Middle frontal gyrus (tissue), 1 donor: ENCODE data around the gene ABCD1.
"Not testable (repeated sequence)": the region's sequence is repeated elsewhere in the genome, so short reads cannot be mapped to it uniquely, and the experiment has no call there.

Source experiments
- DNase-seq: peaks from one replicate; pipeline ENCODE4 v3.0.0-alpha.2; 2015; ENCODE audit warnings: low spot score; ENCODE audit errors: extremely low spot score

ABCD1 gene

GRCh38 chrX:153694256-153694655 is 30.4 kb upstream of the ABCD1 start:
- not testable (repeated sequence) for DNase-seq

DNA sequence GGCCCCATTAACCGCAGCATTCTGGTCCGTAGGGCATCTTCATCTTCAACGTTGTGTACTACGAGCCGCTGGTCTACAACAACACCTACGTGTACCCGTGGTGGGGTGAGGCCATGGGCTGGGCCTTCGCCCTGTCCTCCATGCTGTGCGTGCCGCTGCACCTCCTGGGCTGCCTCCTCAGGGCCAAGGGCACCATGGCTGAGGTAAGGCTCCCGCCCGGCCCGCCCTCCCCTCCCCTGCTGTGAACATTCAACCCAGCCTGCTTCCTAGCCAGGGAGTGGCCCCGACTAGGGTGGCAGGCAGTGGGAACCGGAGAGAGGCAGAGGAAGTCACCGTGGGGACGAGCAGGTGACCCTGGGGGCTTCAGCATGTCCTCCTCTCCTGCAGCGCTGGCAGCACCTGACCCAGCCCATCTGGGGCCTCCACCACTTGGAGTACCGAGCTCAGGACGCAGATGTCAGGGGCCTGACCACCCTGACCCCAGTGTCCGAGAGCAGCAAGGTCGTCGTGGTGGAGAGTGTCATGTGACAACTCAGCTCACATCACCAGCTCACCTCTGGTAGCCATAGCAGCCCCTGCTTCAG is 29.9 kb upstream of the ABCD1 start:
- no peak for DNase-seq

DNA sequence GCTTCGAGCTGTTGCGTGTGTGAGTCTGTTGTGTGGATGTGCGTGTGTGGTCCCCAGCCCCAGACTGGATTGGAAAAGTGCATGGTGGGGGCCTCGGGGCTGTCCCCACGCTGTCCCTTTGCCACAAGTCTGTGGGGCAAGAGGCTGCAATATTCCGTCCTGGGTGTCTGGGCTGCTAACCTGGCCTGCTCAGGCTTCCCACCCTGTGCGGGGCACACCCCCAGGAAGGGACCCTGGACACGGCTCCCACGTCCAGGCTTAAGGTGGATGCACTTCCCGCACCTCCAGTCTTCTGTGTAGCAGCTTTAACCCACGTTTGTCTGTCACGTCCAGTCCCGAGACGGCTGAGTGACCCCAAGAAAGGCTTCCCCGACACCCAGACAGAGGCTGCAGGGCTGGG is 28.6 kb upstream of the ABCD1 start:
- no peak for DNase-seq

GRCh38 chrX:153696538-153696937 is 28.1 kb upstream of the ABCD1 start:
- DNase-seq: not testable (repeated sequence)

DNA sequence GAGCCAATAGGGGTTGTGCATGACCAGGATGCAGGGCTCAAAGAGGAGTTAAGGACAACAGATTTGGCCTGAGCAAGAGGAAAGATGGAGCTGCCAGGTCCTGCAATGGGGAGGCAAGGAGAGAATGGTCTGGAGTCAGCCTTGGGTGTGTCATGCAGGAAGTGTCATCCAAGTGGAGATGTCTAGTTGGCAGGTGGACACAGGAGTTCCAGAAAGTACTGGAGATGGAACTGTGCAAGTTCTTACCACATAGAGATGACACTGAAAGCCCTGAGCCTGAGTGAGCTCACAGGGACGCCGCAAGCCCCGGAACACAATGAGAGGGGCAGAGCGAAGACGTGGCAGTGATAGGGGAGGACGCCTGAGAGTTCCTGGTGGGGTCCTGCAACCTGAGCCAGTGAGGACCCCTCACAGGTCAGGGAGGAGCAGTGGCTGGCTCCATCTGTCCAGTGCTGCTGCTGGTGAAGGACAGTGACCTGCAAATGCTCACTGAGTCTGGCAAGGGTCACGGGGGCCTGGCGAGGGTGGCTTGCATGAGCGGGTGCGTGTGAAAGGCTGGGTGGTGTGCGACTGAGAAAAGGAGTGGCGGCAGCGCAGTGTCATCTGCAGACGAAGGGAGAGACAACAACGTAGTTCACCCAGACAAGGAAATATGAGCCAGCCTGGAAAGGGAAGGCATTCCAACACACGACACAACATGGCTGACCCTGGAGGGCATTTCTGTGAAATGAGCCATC is 27.5 kb upstream of the ABCD1 start:
- not testable (repeated sequence) for DNase-seq

GRCh38 chrX:153697924-153698865 is 26.5 kb upstream of the ABCD1 start:
- no peak for DNase-seq

DNA sequence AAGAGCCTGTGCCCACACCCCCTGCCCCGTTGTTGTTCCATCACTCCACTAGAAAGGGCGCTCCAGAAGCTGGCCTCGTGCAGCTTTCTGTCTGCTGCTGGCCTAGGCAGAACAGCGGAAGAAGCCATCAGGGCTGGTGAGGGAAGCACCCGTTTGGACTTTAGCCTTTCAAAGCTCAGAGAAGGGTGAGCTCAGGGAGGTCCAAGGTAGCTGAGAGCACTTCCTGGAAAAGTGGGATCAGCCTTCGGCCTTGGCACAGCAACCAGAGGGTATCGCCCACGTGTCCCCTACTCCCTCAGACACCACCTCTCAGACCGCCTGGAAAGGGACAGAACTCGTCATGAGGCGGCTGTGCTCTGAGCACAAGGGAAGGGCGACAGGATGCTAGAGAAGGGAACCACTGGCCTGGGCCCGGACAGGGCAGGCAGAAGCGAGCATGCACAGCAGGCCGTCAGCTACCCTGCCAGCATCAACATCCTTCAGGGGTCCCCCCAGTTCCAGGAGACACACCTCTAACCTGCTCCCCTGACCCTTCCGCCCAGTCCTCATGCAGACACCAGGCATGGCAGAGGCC is 25.4 kb upstream of the ABCD1 start:
- DNase-seq: not testable (repeated sequence)

DNA sequence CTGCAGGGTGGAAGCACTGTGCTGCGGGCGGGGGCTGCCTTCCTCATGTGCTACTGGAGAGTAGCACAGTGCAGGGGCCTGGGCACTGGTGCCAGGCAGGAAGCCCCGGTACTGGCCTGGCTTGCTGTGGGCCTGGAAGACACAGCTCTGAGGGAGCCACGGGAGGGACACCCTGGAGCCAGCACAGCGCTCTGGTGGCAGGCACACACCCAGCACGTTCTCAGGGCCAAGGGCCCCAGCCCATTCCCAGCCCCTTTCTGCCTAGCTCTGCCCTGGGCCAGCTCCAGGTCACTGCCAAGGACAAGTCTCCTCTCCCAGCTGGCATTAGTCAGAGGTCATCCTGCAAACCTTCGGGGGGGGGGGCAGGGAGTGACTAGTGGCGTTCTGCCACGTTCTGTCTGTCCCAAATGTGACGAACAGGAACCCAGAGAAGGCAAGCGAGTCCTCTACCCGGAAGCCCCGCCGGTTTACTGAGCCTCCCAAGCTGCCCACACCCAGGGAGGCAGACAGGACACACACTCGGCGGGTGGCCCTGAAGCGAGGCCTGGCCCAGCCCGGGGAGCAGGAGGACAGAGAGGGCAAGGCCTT is 24.8 kb upstream of the ABCD1 start:
- DNase-seq: not testable (repeated sequence)

DNA sequence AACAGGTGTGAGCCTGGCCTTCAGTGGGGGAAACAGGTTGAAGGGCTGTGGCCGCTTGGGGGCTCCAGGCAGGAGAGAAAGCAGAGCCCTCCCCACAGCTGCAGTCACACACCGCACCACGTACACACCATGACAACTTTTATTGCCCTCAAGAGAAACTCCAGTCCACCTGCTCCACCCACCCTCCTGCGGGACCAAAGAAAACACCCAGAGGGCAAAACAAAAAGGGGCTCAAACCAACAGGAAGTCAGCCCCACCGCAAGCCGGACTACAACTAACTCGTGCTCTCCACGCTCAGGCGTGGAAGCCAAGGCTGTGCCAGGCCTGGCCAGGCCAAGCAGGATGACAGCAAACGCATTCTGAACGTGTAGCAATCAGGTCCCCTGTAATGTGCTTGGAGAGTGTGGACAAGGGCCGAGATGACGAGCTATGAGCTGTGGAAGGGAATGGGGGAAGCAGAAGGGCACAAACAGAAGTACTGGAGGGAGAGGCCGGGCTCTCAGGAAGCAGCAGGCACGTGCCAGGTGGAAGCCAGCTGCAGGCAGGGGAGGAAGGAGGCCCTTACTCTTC is 24.2 kb upstream of the ABCD1 start:
- DNase-seq: no peak

GRCh38 chrX:153700967-153701366 is 23.7 kb upstream of the ABCD1 start:
- no peak for DNase-seq

GRCh38 chrX:153701706-153702105 is 22.9 kb upstream of the ABCD1 start:
- no peak for DNase-seq

DNA sequence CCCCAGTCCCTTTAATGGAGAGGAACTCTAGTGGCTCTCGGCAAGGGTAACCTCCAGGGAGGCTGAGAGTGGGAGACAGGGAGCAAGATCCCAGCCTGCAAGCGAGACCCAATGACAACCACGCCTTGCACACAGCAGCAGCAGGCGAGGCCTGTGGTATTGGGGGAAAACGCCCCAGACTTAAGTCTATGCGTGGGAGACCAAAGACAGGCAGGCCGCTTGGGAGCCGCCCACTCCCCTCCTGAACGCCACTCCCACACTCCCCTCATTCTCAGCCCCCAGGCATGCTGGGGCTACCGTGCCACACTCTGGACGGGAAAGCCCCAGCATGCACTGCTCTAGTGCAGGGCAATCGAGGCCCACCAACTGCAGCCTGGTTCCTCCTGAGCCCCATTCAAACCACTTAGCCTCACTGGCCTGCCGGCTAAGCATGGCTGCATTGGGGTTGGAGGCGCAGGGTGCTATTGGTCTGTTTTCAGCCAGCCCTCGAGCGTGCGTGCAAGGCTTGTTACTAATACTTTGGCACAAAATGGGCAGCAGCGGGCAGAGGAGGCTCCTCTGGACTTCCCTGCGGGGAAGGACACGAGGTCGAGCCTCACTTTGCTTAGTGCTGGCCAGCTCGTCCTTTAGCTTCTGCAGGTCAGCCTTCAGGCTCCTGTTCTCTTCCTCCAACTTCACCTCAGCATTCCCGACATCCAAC is 22.2 kb upstream of the ABCD1 start:
- DNase-seq: no peak

GRCh38 chrX:153703036-153703370 is 21.7 kb upstream of the ABCD1 start:
- DNase-seq: no peak

GRCh38 chrX:153704021-153704526 is 20.6 kb upstream of the ABCD1 start:
- DNase-seq: no peak

GRCh38 chrX:153704631-153705402 is 19.8 kb upstream of the ABCD1 start:
- not testable (repeated sequence) for DNase-seq

- DNase-seq: not testable (repeated sequence)
Measured at GRCh38 chrX:153705403-153706060, 19.1 kb upstream of the ABCD1 start.

DNA sequence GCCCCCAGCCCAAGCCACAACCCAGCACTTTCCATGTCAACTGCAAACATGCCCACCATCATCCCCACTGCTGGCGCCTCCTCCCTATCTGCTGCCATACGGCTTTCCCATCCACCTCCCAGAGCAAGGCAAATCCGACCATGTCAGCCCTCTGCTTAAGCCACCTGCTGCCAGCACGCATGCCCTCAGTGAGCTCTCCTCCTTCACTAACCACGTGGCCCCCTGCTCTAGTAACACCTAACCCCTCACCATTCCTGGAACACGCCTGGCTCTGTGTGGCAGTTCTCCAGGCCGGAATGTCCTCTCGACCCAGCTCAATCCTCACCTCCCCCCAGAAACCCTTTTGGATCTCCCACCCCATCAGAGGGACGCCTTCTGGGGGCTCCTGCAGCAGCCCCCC is 17.9 kb upstream of the ABCD1 start:
- no peak for DNase-seq

- no peak for DNase-seq
Measured at GRCh38 chrX:153707406-153707805, 17.2 kb upstream of the ABCD1 start.

GRCh38 chrX:153708415-153708814 is 16.2 kb upstream of the ABCD1 start:
- no peak for DNase-seq
